SKM-1 (cell line): ENCODE measurements around the gene OR2AK2.

Source experiments
- DNase-seq: peaks from one replicate; lab custom pipeline; 2025; ENCODE audit not compliant: unreplicated experiment; lab: John Stamatoyannopoulos, UW

The OR2AK2 gene, protein sequence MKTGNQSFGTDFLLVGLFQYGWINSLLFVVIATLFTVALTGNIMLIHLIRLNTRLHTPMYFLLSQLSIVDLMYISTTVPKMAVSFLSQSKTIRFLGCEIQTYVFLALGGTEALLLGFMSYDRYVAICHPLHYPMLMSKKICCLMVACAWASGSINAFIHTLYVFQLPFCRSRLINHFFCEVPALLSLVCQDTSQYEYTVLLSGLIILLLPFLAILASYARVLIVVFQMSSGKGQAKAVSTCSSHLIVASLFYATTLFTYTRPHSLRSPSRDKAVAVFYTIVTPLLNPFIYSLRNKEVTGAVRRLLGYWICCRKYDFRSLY

DNA sequence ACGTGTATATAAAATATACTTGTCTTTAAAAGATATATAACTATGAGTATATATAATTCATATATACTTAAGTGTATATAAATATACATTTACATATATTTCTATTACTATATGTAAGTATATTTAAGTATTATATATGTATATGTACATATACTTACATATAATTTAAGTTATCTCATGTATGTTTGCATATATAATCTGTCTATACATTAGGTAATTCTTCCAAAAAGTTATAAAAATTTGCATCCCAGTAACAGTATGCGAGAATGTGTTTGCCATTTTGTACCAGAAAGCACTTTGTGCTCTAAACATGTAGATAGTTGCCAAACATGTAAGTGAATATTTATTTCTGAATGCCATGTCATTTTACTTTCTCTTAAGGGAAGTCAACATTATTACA is at the start of gene OR2AK2:
Gene OR2AK2, plus strand, starts transcription at position 301 of the 400 bp plus-strand sequence. CDS start 144 bp downstream, outside the sequence.
- DNase-seq: no peak

- no peak for DNase-seq
These were observed 45.1 kb upstream of the OR2AK2 start, which contains the start of gene OR2T8 for GRCh38 chr1:247919952-247920351. TSS of gene OR2T8 (plus strand) at chr1:247920252. CDS start at chr1:247921018, 766 bp downstream.

DNA sequence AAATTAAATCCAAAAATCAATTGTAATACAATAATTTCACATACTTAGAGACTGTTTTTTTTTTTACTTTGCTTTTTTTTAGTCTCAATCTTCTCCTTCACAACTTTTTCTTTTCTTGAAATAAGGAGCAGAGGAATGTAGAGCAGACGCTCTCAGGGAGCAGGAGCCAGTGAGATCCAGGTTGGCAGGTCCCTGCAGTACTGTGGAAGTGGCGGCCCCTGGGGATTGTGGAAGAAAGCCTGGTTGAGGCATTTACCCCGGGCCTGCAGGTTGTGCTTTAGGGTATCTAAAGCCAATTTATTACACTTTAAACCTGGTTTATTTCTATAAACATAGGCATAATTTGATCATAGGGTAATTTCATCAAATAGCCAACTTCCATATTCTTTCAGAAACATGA is 41.1 kb upstream of the OR2AK2 start:
- no peak for DNase-seq

DNA sequence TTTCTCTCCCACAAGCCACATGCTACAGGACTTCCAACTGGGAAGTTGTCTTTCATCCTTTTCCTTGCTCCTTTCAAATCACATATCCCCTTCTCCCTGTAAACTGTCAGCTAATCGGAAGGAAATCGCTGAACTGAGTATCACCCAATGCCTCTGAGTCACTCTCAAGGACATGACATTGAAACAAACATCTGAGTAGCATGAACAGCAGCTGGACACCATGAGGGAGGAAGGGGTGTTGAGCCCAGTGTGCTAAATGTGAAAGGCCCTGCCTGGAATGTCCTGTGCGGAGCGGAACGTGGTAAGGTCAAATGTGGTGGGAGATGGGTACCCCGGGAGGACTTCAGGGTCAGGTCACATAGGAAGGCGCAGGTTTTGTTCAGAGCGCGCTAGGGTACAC is 40.2 kb upstream of the OR2AK2 start, which contains the start of gene OR2AJ1:
Gene OR2AJ1, plus strand, starts transcription at position 22 of the 400 bp plus-strand sequence. CDS start 8,880 bp downstream, outside the sequence.
- no peak for DNase-seq

DNA sequence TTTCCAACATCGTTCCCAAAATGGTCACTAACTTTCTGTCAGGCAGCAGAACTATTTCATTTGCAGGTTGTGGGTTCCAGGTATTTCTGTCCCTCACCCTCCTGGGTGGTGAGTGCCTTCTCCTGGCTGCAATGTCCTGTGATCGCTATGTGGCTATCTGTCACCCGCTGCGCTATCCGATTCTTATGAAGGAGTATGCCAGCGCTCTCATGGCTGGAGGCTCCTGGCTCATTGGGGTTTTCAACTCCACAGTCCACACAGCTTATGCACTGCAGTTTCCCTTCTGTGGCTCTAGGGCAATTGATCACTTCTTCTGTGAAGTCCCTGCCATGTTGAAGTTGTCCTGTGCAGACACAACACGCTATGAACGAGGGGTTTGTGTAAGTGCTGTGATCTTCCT is 31.0 kb upstream of the OR2AK2 start:
- no peak for DNase-seq

GRCh38 chr1:247935781-247936180 is 29.3 kb upstream of the OR2AK2 start:
- no peak for DNase-seq

GRCh38 chr1:247936415-247936814 is 28.6 kb upstream of the OR2AK2 start:
- no peak for DNase-seq

GRCh38 chr1:247936965-247937734 is 27.9 kb upstream of the OR2AK2 start:
- DNase-seq: peak; percentile 89

DNA sequence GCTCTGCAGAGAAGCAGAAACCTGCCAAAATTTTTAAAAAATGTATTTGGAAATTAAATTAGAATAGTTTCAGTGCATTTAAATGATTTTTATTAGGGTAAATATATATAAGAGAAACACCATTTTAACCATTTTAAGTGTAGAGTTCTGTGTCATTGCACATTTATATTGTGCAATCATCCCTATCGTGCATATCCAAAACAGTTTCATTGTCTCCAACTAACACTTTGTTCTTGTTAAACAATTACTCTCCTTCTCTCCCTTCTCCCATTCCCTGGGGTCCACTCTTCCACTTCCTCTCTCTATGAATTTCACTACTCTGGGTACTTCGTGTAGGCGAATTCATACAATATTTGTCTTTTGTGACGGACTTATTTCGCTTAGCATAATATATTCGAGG is 22.4 kb upstream of the OR2AK2 start:
- no peak for DNase-seq

GRCh38 chr1:247948558-247948957 is 16.5 kb upstream of the OR2AK2 start, which contains the start of gene OR2L8:
TSS of gene OR2L8 (plus strand) at chr1:247948858. CDS start at chr1:247948858, 0 bp downstream.
- DNase-seq: no peak

DNA sequence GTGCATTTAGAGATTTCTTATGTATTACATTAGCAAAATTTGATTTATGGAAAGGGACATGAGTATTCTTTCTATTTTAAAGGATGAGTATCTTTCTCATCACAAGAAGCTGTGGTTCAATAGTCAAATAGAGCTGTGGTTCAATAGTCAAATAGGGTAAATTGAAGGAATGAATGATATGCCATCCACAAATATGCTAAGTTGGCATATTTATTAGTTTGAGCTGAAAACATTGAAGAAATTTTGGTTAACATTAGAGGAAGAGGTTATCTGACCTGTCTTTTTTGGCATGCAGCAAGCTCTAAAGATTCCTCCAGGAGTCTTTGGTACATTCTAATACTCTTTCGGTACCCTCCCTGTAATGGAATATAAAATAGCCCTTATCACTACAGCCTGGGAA is 11.6 kb upstream of the OR2AK2 start:
- DNase-seq: no peak

- no peak for DNase-seq
These were observed 3.2 kb upstream of the OR2AK2 start for GRCh38 chr1:247961791-247962190.

DNA sequence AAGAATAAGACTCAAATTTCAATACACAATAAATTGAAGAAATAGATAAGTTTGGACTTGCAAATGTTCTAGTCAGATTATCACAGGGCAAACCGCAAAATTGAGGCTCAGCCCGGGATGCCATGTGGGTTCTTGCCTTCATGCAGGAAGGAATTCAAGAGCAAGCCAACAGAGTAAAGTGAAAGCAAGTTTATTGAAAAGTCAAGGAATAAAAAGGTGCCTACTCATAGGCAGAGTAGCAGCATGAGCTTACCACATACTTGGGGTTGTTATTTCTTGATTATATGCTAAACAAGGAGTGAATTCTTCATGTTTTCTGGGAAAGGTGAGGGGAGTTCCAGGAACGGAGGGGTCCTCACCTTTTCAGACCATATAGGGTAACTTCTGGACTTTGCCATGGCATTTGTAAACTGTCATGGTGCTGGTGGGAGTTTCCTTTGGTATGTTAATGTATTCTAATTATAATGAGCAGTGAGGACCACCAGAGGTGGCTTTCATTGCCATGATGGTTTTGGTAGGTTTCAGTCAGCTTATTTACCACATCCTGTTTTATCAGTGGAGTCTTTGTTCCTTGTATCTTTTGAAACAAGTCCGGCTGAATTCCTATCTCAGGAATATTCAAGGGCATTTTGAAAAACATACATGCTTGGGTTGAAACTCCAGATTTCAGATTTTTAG is 2.0 kb upstream of the OR2AK2 start:
- no peak for DNase-seq

DNA sequence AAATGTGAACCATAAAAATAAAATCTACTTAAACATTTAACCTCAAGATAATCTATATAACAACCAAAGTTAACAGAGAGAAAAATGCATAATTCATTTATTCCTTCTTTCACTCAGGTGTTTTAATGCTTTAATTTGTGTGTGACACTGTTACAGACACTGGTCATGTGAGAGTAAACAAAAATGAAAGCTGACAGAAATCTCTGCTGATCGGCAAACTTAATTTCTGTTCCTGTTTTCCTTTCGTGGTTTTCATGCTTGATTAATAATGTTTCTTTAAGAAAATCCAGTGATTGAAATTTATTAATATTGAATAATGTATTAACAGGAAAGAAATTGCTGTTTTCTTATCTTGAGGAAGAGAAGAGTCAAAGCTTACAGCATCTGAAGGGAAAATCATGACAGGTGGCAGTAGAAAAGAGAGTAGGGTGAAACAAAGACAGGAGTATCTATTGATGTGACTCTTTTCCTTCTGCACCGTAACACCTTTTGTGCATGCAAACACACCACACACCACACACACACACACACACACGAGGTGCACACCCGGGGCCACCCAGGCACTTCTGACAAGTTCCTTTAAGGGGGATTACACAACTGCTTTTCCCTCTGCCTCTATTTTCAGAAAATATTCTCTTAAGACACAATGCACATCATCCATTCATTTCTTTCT is 1.6 kb downstream of the OR2AK2 start:
- no peak for DNase-seq

- no peak for DNase-seq
These were observed 28.0 kb downstream of the OR2AK2 start for GRCh38 chr1:247992986-247993385.

DNA sequence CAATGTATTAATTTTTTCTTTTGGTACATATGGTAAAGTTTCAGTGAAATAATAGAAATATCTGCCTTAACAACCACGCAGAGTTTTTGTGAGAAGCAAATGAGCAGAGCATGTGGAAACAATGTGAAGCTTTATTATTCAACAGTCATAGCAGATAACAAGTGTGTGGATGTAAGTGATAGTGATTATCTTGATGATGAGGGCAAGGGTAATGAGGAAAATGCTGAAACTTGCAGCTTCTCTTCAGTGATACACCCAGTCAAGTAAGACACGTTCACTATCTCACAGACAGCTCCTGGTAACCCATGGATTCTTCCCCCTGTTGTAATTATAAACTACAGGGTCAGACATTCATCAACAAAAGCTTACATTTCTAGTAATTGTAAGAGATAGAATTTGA is 33.8 kb downstream of the OR2AK2 start:
- no peak for DNase-seq

GRCh38 chr1:248000169-248000568 is 35.1 kb downstream of the OR2AK2 start:
- no peak for DNase-seq

- no peak for DNase-seq
These were observed 42.7 kb downstream of the OR2AK2 start for GRCh38 chr1:248007778-248008177.

DNA sequence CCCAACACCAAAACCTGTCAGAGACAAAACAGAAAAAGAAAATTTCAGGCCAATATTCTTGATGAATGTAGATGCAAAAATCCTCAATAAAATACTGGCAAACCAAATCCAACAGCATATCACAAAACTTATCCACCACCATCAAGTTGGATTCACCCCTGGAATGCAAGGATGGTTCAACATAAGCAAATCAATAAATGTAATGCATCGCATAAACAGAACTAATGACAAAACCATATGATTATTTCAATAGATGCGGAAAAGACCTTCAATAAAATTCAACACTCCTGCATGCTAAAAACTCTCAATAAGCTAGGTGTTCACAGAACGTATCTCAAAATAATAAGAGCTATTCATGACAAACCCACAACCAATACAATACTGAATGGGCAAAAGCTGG is 44.6 kb downstream of the OR2AK2 start:
- DNase-seq: no peak

GRCh38 chr1:248013229-248013710 is 48.2 kb downstream of the OR2AK2 start, which contains the start of gene OR2L5:
TSS of gene OR2L5 (plus strand) at chr1:248013660. CDS start at chr1:248021948, 8,288 bp downstream.
- no peak for DNase-seq

DNA sequence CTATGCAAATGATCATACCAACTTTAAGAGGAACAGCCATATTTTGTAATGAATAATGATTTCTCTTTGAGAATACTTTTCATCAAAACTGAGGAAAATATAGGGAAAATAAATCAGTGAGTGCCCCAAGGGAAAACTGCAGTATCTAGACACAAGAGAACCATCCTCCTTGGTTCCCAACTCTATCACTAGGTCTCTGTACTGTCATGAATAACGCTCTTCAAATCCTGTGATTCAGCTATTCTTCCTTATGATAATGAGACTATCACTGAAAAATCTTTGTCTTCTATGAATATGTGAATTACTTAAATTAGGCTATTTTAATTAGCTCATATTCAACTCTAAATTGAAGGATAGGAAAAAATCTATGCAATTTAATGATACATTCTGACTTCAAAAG is 50.8 kb downstream of the OR2AK2 start:
- DNase-seq: no peak
